Osteoblast (primary cell): ENCODE measurements around the gene MRPS18A. TPM values are rescaled to one million over a fixed set of nuclear protein-coding genes. Genes with fewer than 3 reads are reported as not detected.

ENCODE experiments used
- DNase-seq: peaks from one replicate; pipeline ENCODE4 v3.0.0; 2011; ENCODE audit warnings: low spot score, mixed read lengths; ENCODE audit not compliant: insufficient read length; ENCODE audit errors: missing footprints
- H2AFZ ChIP-seq: 2 replicates; pipeline ENCODE4 v1.6.0; 2011; ENCODE audit warnings: mild to moderate bottlenecking, low read length
- H3K27ac ChIP-seq: 2 replicates; pipeline ENCODE4 v1.5.1; 2011; ENCODE audit warnings: mild to moderate bottlenecking, low read depth, low read length, moderate library complexity
- H3K27me3 ChIP-seq: 2 replicates; pipeline ENCODE4 v1.6.0; 2012; ENCODE audit warnings: mild to moderate bottlenecking, control low read depth, inconsistent platforms, low read length, moderate library complexity; ENCODE audit not compliant: insufficient read depth
- H3K36me3 ChIP-seq: 2 replicates; pipeline ENCODE4 v1.5.1; 2011; ENCODE audit warnings: mild to moderate bottlenecking, low read length, control low read depth, moderate library complexity; ENCODE audit not compliant: insufficient read depth
- H3K4me1 ChIP-seq: 2 replicates; pipeline ENCODE4 v1.5.1; 2011; ENCODE audit warnings: mild to moderate bottlenecking, low read length, control low read depth, moderate library complexity; ENCODE audit not compliant: insufficient read depth
- H3K4me2 ChIP-seq: 2 replicates; pipeline ENCODE4 v1.6.0; 2011; ENCODE audit warnings: mild to moderate bottlenecking, low read length; ENCODE audit not compliant: insufficient read depth
- H3K4me3 ChIP-seq: fragments of 200-600 bp; sonication (generic); 3 replicates; pipeline ENCODE4 v1.5.1; 2012; ENCODE audit warnings: mild to moderate bottlenecking, low read length, inconsistent platforms; ENCODE audit not compliant: insufficient read depth
- H3K79me2 ChIP-seq: 2 replicates; pipeline ENCODE4 v1.6.0; 2012; ENCODE audit warnings: mild to moderate bottlenecking, low read length, control low read depth, inconsistent platforms; ENCODE audit not compliant: insufficient read depth
- H3K9me3 ChIP-seq: 2 replicates; pipeline ENCODE4 v1.5.1; 2011; ENCODE audit warnings: low read depth, low read length, control low read depth
- H4K20me1 ChIP-seq: 2 replicates; pipeline ENCODE4 v1.6.0; 2012; ENCODE audit warnings: mild to moderate bottlenecking, low read length, control low read depth; ENCODE audit not compliant: insufficient read depth
- total RNA-seq: library from RNA; depleted of rRNA; stranded (reverse); fragments of >200 nt; gene quantifications from 2 replicates; pipeline ENCODE4 v1.2.3, GENCODE V29; 2012
- TF ChIP-seq, protein P1 (sequence below): IDR thresholded peaks from 2 replicates; pipeline ENCODE4 v1.5.1; 2011; ENCODE audit warnings: mild to moderate bottlenecking, low read depth, low read length, moderate library complexity; ENCODE audit errors: extremely low read depth

Gene MRPS18A
- total RNA-seq, 1 donor = 27.5 TPM

DNA sequence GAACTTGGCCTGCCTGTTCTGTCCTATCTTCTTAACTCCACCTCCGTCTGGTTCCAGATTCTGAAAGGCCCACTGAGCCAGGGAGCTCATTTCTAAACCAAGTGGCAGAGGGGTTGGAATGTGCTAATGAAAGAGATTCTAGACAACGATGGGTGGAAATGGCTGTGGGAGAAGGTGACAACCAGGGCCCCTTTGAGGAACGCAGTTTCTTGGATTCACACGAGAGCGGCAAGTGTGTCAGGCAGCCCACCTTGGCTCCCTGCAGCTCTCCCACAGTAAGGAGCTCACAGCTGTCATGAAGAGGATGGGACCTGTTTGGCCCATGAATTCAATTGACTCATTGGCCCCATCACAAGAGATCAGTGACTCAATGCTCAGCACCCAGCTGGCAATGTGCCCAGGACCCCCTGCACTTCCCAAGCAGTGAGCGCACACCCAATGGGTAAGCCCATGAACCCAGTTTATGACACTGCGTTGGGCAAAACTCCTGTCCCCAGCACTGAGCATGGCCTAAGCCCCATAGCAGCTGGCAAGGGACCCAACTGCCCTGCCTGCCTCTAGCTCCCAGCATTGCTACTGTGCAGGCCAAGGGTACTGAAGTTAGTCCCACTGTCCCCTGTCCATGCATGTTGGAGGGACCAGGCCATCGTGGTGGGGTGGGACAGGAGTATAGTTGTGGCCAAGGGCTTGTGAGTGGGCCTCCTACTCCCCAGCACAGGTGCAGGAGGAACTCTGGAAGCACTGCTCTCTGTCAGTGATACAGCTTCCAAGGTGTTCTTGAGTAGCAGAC is 16.4 kb downstream of the MRPS18A start:
- H3K4me2 ChIP-seq = no peak overlapping the region
- H3K79me2 ChIP-seq = no peaks in the 10 kb centered on the region
- no peak for DNase-seq
- TF ChIP-seq, protein P1, sequence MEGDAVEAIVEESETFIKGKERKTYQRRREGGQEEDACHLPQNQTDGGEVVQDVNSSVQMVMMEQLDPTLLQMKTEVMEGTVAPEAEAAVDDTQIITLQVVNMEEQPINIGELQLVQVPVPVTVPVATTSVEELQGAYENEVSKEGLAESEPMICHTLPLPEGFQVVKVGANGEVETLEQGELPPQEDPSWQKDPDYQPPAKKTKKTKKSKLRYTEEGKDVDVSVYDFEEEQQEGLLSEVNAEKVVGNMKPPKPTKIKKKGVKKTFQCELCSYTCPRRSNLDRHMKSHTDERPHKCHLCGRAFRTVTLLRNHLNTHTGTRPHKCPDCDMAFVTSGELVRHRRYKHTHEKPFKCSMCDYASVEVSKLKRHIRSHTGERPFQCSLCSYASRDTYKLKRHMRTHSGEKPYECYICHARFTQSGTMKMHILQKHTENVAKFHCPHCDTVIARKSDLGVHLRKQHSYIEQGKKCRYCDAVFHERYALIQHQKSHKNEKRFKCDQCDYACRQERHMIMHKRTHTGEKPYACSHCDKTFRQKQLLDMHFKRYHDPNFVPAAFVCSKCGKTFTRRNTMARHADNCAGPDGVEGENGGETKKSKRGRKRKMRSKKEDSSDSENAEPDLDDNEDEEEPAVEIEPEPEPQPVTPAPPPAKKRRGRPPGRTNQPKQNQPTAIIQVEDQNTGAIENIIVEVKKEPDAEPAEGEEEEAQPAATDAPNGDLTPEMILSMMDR = no peak
- H3K9me3 ChIP-seq = no peaks in the 10 kb centered on the region
- H3K36me3 ChIP-seq = peaks cover 42% of the 10 kb centered on the region
- H3K27ac ChIP-seq = no peak overlapping the region
- H3K4me1 ChIP-seq = peaks cover 31% of the 10 kb centered on the region
- H4K20me1 ChIP-seq = peaks cover under 1% of the 10 kb centered on the region
- H3K4me3 ChIP-seq = no peak overlapping the region
- H3K27me3 ChIP-seq = no peaks in the 10 kb centered on the region
- no peak overlapping the region for H2AFZ ChIP-seq

GRCh38 chr6:43670623-43670986 is 17.0 kb downstream of the MRPS18A start:
- Histone ChIP-seq H3K36me3 (peaks cover 37% of the 10 kb centered on the region), H3K27ac (no peak overlapping the region), H3K4me3 (no peak overlapping the region), H3K79me2 (no peaks in the 10 kb centered on the region), H3K9me3 (no peaks in the 10 kb centered on the region), H3K4me2 (no peak overlapping the region), H3K27me3 (no peaks in the 10 kb centered on the region), H4K20me1 (no peaks in the 10 kb centered on the region), H3K4me1 (peaks cover 31% of the 10 kb centered on the region), H2AFZ (no peak overlapping the region)
- DNase-seq = peak; percentile 69
- TF ChIP-seq, protein P1 = no peak

- Histone ChIP-seq H3K27me3 (no peaks in the 10 kb centered on the region), H3K27ac (peak overlapping the region; percentile 48), H4K20me1 (no peaks in the 10 kb centered on the region), H3K4me2 (no peak overlapping the region), H2AFZ (no peak overlapping the region), H3K36me3 (peaks cover 32% of the 10 kb centered on the region), H3K79me2 (no peaks in the 10 kb centered on the region), H3K4me1 (peaks cover 34% of the 10 kb centered on the region), H3K9me3 (no peaks in the 10 kb centered on the region), H3K4me3 (no peak overlapping the region)
- TF ChIP-seq, protein P1 = no peak
- peak; percentile 86 for DNase-seq
Observed at GRCh38 chr6:43669922-43670622, 17.5 kb downstream of the MRPS18A start.
